ENCODE measurements around the gene OGDH.
"Not testable (repeated sequence)": the region's sequence is repeated elsewhere in the genome, so short reads cannot be mapped to it uniquely, and the experiment has no call there.

The OGDH gene

DNA sequence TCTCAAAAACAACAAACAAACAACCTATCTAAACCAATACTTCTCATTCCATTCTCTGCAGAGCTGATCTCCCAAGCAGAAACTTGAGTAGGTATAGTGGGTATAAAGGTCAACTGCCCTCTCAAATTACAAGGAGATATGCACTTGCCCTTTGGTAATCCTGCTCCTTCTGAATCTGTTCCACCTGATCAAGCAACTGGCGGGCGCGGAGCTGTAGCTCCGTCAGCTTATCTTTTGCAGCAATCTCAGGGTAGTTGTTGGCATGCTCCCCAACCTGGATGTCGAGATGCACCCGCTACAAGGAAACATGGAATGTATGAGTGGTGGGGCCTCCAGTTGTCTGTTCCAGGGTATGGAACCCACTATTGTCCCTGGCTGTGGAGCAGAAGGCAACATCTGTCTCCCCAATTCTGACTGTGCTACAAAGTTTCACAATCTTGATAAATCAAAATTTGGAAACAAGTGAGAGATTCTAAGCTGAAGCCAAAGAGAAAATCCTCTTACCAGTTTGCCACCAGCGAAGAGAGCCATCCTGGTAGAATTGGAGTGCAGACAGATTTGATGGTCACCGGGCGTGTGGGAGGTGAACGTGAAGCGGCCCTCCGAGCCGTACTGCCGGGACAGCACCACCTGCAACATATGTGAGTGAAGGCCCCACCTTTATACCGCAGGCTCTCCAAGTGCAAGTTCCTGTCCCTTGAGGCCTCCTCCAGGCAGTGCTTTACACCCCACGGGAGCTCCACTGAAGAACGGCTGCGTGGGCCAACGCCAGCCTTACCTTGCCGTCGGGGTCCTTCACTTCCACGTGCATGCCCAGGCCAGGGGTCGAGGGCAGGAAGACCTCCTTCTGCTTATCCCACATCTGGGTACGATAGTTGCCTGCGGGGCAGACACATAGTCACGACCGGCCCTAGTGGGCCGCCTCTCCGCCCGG lies 25.2 kb upstream of the OGDH start:
- peak; percentile 7 for DNase-seq (ENCODE audit: low read depth)

DNA sequence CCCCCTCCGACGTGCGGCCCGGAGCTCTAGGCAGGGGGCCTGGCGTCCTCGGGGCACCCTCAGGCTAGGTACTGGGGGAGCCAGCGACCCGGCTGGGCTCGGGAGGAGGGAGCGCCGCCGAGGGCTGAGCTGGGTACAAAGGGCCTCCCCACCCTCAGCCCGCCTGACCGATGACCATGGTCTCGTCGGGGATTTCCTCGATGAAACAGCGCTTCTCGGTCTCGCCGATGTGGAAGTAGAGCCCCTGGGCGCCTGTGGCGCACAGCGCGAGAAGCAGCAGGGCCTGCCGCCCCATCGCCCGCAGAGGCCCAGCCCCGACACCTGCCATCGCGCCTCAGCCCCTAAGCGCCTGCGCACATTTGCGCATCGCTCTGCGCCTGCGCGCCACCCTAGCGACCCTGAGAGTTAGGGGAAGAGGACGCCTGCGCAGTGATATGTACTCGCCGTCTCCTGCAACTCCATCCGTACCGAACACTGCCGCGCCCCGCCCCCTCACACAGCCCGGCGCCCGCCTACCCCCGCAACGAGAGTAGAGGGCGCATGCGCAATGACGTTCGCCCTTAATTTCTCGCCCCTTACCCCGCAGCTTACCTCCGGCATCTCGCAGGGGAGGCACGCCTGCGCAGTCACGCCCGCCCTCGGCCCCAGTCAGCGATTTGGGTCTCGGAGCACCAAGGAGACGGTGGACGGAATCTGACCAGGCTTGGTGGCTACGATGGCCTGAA lies 24.4 kb upstream of the OGDH start, which contains the start of gene TMED4:
TSS of gene TMED4 (minus strand) at position 353 of the 725 bp plus-strand sequence. CDS start at position 328, 25 bp downstream.
- peak; percentile 100 for DNase-seq (ENCODE audit: low read depth)

DNA sequence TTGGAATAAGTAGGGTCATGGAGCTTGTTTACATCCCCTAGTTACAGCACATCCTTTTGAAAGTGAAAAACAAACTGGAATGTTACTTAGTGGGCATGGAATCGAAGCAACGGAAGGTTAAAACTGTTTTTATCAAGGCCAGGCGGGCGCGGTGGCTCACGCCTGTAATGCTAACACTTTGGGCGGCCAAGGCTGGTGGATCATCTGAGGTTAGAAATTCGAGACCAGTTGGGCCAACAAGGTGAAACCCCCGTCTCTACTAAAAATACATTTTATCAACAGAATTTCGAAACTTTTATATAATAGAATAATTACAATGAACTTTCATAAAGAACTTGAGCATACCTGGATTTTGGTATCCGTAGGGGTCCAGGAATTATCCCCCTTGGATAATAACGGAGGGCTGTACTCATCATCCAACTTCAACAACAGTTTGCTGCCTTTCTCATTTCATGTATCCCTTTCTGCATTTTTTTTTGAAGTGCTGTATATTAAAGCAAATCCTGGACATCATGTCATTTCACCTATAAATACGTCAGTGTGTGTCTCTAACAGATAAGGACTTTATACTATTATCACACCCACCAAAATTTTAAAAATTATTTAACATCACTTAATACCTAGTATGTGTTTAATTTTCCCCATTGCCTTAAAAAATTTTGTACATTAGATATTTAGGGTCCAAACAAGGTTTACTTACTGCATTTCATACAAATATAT lies 23.1 kb upstream of the OGDH start:
- DNase-seq (ENCODE audit: low read depth), result no peak

DNA sequence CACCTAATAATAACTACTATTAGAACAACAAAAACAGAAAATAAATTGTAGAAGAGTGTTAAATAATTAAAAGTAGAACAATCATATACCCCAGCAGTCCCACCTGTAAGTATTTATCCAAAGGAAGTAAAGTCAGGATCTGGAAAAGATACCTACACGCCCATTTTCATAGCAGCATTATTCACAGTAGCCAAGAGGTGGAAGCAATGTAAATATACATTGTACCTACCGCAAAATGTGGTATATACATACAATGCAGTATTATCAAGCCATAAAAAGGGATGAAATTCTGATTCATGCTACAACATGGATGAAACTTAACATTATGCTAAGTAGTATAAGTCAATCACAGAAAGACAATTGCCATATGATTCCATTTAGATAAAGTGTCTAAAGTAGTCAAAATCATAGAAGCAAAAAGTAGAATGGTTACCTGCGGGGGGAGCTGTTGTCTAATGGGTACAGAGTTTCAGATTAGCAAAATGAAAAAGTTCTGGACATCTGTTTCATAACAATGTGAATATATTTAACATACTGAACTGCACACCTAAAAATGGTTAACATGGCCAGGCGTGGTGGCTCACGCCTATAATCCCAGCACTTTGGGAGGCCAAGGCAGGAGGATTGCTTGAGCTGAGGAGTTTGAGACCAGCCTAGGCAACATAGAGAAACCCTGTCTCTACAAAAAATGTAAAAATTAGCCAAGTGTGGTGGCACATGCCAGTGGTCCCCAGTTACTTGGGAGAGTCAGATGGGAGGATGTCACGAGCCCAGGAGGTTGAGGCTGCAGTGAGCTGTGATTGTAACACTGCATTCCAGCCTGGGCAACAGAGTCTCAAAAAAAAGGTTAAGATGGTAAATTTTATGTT lies 18.4 kb upstream of the OGDH start:
- peak; percentile 40 for DNase-seq (ENCODE audit: low read depth)

DNA sequence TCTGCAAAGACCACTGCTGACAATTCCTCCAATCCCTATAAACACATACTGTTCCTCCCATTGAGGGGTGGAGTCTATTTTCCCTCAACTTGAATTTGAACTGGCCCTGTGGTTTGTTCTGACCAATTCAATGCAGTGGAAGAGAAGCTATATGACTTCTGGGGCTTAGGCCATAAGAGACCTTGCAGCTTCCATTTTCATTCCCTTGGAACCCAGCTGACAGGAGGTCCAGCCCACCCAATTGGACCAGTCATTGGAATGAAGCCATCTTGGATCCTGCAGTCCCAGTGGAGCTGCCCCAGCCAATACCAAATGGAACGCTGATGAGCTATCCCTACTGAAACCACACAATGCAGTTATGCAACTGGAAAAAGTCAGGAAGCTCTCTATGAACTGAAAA lies 15.5 kb upstream of the OGDH start:
- DNase-seq (ENCODE audit: low read depth), result no peak

DNA sequence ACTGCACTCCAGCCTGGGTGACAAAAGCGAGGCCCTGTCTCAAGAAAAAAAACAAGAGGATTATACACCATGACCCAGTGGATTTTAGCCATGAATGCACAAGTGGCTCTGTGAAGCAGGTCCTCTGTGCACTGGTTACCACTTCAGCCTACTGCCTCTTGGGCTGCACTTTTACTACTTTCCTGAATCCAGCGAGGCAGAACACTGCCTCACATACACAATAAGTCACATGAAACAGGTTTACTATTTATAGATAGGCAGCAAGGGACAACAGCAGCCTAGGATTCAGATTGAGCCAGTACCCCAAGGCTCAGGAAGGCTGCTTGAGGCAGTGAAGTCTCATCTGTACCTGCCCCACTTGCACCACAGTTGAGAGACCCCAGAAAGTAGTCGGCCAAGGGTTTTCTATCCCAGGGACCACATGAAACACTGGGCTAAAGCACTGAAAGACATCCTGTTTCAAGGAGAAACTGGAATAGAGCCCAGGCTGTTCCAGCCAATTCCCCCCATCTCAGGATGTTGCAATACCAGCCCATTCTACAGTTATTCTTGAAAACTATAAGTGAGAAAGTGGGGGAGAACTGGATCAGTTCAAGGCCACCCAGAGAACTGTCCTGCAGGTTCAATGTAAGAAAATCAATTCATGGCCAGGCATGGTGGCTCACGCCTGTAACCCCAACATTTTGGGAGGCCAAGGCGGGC lies 10.3 kb upstream of the OGDH start:
- DNase-seq (ENCODE audit: low read depth), result no peak

DNA sequence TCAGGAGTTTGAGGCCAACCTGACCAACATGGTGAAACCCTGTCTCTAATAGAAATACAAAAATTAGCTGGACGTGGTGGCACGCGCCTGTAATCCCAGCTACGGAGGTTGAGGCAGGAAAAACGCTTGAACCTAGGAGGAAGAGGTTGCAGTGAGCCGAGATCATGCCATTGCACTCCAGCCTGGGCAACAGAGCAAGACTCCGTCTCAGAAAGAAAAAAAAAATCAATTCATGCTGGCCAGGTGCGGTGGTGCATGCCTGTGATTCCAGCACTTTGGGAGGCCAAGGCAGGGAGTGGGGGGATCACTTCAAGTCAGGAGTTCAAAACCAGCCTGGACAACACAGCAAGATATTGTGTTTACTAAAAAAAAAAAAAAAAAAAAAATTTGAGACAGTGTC lies 9.2 kb upstream of the OGDH start:
- not testable (repeated sequence) for DNase-seq (ENCODE audit: low read depth)

DNA sequence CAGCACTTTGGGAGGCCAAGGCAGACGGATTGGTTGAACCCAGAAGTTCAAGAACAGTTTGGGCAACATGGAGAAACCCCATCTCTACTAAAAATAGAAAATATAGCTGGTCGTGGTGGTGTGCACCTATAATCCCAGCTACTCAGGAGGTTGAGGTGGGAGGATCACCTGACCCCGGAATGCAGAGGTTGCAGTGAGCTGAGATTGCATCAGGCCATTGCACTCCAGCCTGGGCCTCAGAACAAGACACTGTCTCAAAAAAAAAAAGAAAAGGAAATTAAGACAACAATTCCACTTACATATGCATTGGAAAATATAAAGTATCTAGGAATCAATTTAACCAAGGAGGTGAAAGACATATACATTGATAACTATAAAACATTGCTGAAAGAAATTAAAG lies 7.2 kb upstream of the OGDH start:
- no peak for DNase-seq (ENCODE audit: low read depth)

DNA sequence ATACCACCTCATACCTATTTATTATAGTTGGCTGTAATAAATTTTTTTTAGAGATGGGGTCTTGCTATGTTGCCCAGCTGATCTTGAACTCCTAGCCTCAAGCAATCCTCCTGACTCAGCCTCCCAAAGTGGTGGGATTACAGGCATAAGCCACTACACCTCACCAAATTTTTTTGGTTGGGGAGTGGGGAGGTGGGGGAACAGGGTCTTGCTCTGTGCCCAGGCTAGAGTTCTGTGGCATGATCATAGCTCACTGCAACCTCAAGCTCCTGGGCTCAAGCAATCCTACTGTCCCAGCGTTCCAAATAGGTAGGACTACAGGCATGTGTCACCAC lies 3.9 kb upstream of the OGDH start:
- DNase-seq (ENCODE audit: low read depth), result no peak

DNA sequence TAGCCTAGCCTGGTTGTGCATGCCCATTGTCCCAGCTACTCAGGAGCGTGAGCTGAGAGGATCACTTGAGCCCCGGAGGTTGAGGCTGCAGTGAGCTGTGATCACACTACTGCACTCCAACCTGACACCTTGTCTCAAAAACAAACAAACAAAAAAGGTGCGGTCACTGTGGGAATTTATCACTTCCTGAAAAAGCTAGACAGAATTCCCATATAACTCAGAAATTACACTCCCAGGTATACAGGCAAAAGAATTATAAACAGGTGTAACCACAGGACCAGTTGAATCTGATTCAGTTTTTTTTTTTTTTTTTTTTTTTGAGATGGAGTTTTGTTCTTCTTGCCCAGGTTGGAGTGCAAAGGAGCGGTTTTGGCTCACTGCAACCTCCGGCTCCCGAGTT lies 3.2 kb upstream of the OGDH start:
- DNase-seq (ENCODE audit: low read depth), result no peak

DNA sequence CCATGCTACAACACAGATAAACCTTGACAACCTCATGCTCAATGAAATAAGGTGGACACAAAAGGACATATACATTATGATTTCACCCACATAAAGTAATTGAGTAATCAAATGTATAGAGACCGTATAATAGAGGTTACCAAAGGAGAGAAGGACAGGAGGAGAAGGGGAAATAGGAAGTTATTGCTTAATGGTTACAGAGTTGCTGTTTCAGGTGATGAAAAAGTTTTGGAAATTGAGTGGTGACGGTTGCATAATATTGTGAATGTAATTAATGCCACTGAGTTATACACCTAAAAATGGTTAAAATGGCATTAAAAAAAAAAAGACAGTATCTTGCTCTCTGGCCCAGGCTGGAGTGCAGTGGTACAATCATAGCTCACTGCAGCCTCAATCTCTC lies 1.5 kb upstream of the OGDH start:
- DNase-seq (ENCODE audit: low read depth), result no peak

DNA sequence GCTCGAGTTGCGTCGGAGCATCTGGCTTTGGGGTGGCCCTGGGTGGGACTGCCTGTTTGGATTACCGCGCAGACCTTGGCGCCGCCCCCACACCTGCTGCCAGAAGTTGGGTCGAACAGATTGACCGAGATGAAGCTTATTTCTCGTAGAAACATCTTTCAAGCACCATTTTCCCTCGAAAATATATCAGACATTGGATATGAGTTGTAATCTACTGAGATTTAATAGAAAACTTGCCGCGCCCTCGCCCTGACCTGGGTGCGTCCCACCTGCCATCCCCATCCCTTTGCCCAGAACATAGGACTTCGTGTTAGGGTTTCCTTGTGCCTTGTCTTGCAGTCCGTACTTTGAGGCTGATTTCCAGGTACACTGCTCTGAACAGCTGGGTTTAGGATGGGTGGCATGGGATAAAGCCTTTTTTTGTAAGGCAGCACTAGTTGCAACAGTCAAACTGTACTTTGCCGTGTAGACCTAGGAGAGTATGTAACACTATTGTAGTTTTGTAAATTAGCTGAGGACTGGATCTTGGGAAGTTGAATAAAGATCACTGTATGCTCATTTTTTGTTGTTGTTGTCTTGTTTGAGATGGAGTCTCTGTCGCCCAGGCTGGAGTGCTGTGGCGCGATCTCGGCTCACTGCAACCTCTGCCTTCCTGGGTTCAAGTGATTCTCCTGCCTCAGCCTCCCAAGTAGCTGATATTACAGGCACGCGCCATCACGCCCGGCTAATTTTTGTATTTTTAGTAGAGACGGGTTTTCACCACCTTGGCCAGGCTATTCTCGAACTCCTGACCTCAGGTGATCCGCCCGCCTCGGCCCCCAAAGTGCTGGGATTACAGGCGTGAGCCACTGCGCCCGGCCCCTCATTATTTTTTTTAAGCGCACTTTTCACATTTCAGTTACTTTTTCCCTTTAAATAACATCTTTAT lies 978 bp downstream of the OGDH start:
- no peak for DNase-seq (ENCODE audit: low read depth)

DNA sequence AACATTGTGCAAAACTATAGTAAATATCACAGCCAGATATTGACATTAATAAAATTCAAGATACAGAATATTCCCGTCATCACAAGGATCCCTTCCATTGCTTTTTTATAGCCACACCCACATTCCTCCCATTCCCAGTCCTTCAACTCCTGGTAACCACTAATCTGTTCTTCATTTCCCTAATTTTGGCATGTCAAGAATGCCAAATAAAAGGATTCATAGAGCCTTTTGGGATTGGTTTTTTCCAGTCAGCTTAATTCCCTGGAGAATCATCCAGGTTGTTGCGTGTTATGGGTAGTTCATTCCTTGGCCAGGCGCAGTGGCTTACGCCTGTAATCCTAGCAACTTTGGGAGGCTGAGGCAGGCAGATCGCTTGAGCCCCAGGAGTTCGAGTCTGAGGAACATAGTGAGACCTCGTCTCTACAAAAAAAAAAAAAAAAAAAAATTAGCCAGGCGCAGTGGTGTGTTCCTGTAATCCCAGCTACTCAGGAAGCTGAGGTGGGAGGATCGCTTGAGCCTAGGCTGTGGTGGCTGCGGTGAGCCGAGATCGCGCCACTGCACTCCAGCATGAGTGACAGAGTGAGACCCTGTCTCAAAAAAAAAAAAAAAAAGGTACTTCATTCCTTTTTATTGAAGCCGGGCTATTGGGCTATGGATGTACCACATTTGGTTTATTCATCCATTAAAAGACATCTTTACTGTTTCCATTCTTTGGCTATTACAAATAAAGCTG lies 2.7 kb downstream of the OGDH start:
- DNase-seq (ENCODE audit: low read depth), result no peak

DNA sequence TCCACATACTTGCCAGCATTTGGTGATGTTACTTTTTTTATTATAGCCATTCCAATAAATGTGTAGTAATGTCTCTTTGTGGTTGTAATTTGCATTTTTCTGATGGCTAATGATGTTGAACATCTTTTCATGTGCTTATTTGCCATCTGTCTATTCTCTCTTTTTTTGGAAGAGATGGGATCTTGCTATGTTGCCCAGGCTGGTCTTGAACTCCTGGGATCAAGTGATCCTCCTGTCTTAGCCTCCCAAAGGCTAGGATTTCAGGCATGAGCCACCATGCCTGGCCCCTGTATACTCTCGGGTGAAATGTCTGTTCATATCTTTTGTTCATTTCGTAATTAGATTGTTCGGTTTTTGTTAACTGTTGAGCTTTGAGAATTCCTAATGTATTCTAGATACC lies 3.4 kb downstream of the OGDH start:
- no peak for DNase-seq (ENCODE audit: low read depth)

DNA sequence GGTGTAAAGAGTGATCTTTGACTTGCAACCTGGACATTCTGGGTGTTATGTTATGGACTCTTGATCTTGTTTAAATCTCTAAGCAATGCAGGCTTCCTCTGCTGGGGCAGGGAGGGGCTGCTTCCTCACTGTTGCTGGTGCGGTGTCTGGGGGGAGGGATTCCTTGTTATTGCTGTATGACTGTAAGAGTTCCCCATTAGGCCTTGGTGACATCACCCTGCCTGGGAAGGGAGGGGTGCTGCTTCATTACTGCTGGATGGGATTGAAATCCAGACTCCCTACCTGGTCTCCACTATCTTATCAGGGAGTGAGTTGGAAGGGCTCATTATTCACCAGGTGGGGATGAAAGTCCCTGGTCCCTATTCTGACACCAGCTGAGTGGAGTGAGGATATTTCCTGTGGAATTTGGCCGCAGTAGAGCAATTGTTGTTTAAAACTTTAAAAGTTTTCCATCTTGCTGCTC lies 8.8 kb downstream of the OGDH start:
- DNase-seq (ENCODE audit: low read depth), result no peak

DNA sequence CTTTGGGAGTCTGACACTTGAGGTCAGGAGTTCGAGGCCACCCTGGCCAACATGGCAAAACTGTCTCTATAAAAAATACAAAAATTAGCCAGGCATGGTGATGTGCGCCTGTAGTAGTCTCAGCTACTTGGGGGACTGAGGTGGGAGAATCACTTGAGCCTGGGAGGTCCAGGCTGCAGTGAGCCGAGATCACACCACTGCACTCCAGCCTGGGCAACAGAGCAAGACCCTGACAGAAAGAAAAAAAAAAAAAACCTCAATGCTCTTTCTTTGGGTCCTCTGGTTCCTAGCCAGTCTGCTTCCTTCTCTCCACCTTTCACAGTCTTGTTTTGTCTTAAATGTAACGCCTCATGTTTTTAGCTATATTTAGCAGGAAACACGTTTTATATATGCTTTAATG lies 9.4 kb downstream of the OGDH start:
- DNase-seq (ENCODE audit: low read depth), result no peak

DNA sequence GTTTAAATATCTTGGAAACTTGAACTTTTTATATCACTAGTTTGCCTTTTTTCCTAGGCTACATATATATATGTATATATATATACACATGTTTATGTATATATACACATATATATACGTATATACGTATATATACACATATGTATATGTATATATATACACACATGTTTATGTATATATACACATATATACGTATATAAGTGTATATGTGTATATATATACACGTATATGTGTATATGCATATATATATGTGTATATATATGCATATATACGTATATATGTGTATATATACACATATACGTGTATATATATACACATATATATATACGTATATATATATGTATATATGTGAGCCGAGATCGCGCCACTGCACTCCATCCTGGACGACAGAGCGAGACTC lies 10.1 kb downstream of the OGDH start:
- DNase-seq (ENCODE audit: low read depth), result no peak

DNA sequence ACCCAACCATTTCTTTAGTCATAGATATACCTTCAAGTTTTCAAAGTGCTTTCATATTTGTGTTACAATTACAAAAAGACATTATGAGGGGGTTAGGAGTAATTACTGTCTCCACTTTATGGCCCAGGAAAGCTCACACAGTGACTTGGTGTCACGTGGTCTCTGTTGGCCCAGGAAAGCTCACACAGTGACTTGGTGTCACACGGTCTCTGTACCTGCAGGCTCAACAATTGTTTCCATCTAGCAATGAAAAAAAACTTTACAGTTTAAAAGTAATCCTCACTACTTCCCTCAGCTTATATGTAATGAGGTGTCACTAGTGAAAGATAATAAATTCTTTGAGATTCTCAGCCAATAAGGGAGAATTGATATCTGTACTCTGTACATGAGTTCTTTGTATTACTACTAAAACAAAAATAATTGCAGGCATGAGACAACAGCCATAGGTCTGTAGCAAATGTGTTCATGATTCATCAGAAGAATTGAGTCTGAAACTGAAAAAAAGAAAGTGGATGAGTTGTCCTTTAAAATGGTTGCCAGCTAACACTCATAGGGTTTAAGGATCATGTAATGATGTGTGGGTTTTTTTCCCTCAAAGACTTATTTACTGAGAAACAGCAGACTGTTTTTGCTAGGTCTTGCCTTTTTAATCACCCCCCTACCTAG lies 10.9 kb downstream of the OGDH start:
- no peak for DNase-seq (ENCODE audit: low read depth)

DNA sequence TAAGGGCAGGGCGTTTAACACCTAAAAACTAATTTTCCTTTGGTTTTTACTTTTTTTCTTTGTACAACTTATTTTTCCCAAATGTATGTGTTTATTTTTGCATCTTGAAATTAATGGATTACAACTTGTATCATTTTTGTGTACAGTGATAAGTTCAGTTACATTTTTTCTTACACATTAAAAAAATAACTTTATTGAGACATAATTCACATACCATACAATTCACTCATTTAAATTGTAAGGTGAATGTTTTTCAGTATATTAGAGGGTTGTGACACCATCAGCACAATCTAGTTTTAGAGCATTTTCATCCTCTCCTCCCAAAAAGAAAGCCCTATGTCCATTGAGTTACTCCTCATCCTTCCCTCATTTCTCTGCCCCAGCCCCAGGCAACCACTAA lies 11.6 kb downstream of the OGDH start:
- no peak for DNase-seq (ENCODE audit: low read depth)

Data from activated gamma-delta T cell treated with anti-CD3 and anti-CD28 coated beads, Interleukin-2, amount 50 U/mL, for 16 hours (primary cell).